Neutrophil (primary cell): ENCODE results near the gene FAM209B.

Experiments used
- H3K27ac ChIP-seq: fragments of 200-600 bp; sonication (generic); 2 replicates; pipeline ENCODE4 v1.5.1; 2016; ENCODE audit warnings: mild to moderate bottlenecking, moderate library complexity
- H3K27me3 ChIP-seq: fragments of 200-600 bp; sonication (generic); 2 replicates; pipeline ENCODE4 v1.6.0; 2016; ENCODE audit warnings: mild to moderate bottlenecking
- H3K36me3 ChIP-seq: fragments of 200-600 bp; sonication (generic); 2 replicates; pipeline ENCODE4 v1.5.1; 2017
- H3K4me1 ChIP-seq, 2 experiments: fragments of 200-600 bp in 1 of 2; sonication (generic) in 1 of 2; 1 replicate in 1 of 2; 2 replicates in 1 of 2; pipeline versions ENCODE4 v1.5.1 to v1.6.1; 2013 to 2016; ENCODE audit warnings: low read depth in 1 of 2, low read length in 1 of 2, mild to moderate bottlenecking in 1 of 2, moderate library complexity in 1 of 2; ENCODE audit not compliant: control insufficient read depth in 1 of 2, insufficient read depth in 1 of 2
- H3K4me3 ChIP-seq, 2 experiments: fragments of 200-600 bp in 1 of 2; sonication (generic) in 1 of 2; 1 replicate in 1 of 2; 2 replicates in 1 of 2; pipeline ENCODE4 v1.5.1; 2013 to 2016; ENCODE audit warnings: low read depth in 1 of 2, low read length in 1 of 2, mild to moderate bottlenecking in 1 of 2, moderate library complexity in 1 of 2
- H3K9me3 ChIP-seq: fragments of 200-600 bp; sonication (generic); 2 replicates; pipeline ENCODE4 v1.5.1; 2016
- TF ChIP-seq, protein P1 (sequence below): fragments of 200-600 bp; sonication (generic); IDR thresholded peaks from 2 replicates; pipeline ENCODE4 v1.5.1; 2016; ENCODE audit warnings: antibody characterized with exemption

FAM209B gene

DNA sequence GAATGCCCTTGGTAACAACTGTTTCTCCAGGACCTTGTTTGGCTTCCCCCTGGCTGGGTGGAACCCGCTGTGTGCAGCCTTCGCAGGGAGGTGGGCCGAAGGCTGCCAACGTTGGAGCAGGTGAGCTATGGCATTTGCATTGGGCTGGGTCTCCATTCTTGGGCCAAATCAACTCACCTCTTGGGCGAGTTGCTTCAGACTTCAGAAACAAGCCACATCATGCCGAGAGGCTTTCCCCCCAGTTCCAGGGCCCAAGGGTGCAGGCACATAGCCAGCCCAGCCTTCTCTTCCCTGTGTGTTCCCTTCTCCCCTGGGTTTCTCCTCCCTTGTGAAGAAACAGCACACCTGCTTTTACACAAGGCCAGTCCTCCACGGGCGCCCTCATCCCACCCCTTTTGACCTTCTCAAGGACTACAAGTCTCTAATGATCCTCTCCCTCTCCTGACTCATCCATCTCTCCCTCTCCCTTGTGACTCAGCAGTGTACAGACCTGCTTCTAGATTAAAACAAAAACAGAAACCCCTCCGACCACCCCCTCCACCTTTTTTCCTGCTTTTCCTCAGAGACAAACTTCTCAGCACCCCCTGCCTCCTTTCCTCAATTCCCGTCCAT lies 41.6 kb downstream of the FAM209B start:
- Histone ChIP-seq H3K36me3 (no peaks in the 10 kb centered on the region), H3K27ac (no peak overlapping the region), H3K27me3 (peaks cover 5% of the 10 kb centered on the region), H3K4me1 (no peaks in the 10 kb centered on the region), H3K9me3 (no peaks in the 10 kb centered on the region), H3K4me3 (no peak overlapping the region)
- TF ChIP-seq, protein P1, sequence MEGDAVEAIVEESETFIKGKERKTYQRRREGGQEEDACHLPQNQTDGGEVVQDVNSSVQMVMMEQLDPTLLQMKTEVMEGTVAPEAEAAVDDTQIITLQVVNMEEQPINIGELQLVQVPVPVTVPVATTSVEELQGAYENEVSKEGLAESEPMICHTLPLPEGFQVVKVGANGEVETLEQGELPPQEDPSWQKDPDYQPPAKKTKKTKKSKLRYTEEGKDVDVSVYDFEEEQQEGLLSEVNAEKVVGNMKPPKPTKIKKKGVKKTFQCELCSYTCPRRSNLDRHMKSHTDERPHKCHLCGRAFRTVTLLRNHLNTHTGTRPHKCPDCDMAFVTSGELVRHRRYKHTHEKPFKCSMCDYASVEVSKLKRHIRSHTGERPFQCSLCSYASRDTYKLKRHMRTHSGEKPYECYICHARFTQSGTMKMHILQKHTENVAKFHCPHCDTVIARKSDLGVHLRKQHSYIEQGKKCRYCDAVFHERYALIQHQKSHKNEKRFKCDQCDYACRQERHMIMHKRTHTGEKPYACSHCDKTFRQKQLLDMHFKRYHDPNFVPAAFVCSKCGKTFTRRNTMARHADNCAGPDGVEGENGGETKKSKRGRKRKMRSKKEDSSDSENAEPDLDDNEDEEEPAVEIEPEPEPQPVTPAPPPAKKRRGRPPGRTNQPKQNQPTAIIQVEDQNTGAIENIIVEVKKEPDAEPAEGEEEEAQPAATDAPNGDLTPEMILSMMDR: no peak

DNA sequence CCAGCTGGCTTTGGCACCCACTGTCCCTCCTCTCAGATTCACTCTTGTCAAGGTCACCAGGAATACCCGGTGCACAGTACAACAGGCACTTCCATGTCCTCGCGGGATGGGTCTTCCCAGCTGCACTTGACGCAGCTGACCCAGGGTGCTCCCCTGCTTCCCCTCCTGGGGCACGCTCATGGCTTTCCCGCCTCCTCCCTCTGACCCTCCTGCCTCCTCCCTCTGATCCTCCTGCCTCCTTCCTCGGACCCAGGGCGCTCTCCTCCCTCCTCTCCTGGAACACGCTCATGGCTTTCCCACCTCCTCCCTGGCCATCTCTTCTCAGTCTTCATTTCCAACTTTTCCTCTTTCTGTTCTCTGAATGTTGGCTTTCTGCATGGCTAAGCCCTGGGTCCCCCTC lies 42.1 kb downstream of the FAM209B start:
- Histone ChIP-seq H3K27me3 (peaks cover 5% of the 10 kb centered on the region), H3K4me1 (no peaks in the 10 kb centered on the region), H3K9me3 (no peaks in the 10 kb centered on the region), H3K4me3 (no peak overlapping the region), H3K27ac (no peak overlapping the region), H3K36me3 (no peaks in the 10 kb centered on the region)
- TF ChIP-seq, protein P1: no peak

DNA sequence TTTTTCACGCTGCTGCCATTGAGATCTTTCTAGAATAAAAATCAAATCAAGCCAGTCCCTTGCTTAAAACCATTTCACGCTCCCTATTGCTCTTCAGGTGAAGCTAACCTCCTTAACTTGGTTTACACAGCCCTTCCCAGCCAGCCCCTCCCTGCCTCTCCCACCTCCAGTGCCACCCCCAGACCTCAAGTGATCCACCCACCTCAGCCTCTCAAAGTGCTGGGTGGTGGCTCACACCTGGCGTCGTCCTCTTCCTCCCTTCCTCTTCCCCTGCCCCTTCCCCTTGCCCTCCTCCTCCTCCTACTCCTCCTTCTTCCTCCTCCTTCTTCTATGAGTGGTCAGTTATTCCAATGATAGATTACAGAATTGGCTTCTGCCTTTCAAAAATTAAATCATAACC lies 42.9 kb downstream of the FAM209B start:
- no peaks in the 10 kb centered on the region for H3K4me1 ChIP-seq
- no peak overlapping the region for H3K27ac ChIP-seq
- H3K9me3 ChIP-seq: no peaks in the 10 kb centered on the region
- TF ChIP-seq, protein P1: no peak
- H3K36me3 ChIP-seq: no peaks in the 10 kb centered on the region
- no peak overlapping the region for H3K4me3 ChIP-seq
- H3K27me3 ChIP-seq: peaks cover 5% of the 10 kb centered on the region

DNA sequence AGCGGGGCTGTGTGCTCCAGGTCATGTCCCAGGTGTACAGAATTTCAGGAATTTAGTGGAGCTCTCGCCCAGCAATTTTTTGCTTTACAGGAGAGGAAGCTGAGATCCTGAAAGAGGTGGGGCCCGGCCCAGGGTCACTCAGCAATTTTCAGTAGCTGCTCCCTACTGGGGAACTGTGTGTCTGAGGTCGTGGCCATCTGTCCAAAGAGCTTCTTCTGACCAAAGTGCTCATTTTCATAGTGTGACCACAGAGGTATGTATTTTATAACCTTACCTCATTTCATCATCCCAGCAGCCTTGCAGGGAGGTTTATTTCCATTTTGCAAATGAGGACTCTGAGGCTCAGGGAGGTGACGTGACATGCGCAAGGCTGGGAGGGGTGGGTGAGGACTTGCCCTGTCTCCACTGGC lies 46.3 kb downstream of the FAM209B start:
- H3K4me3 ChIP-seq: no peak overlapping the region
- H3K36me3 ChIP-seq: no peaks in the 10 kb centered on the region
- no peak overlapping the region for H3K27ac ChIP-seq
- TF ChIP-seq, protein P1: no peak
- H3K4me1 ChIP-seq: no peaks in the 10 kb centered on the region
- H3K9me3 ChIP-seq: no peaks in the 10 kb centered on the region
- peaks cover 6% of the 10 kb centered on the region for H3K27me3 ChIP-seq

DNA sequence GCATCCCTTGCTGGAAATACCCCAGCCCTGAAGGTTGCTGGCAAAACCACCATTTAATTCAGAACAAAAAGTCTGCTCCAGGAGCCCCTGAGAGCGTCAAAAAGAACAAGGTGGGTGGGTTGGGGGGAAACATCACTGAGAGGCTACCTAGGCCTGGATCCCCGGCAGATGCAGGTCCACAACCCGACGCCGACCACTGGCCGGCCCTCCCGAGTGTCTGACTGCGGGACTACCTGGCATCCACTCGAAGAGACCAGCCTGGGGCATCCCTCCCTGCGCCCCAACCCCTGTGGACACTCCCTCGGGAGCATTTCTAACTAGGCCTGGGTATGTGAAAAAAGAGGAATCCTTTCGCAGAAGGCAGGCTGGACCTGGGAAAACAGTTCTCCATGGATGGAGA lies 47.2 kb downstream of the FAM209B start:
- no peaks in the 10 kb centered on the region for H3K4me1 ChIP-seq
- H3K27me3 ChIP-seq: peaks cover 6% of the 10 kb centered on the region
- no peaks in the 10 kb centered on the region for H3K36me3 ChIP-seq
- TF ChIP-seq, protein P1: no peak
- no peak overlapping the region for H3K4me3 ChIP-seq
- no peak overlapping the region for H3K27ac ChIP-seq
- no peaks in the 10 kb centered on the region for H3K9me3 ChIP-seq
